ENCODE measurements around the gene NR4A1. TPM values are rescaled to one million over a fixed set of nuclear protein-coding genes. Genes with fewer than 3 reads are reported as not detected.

The NR4A1 gene
- total and polyA plus RNA-seq, 10 of the 15 experiments (the other 5 are each of a cell fraction or from before 2014, with no cell fraction given), result 0.05 to 7.9 (median 2.2) TPM; not detected in 1

DNA sequence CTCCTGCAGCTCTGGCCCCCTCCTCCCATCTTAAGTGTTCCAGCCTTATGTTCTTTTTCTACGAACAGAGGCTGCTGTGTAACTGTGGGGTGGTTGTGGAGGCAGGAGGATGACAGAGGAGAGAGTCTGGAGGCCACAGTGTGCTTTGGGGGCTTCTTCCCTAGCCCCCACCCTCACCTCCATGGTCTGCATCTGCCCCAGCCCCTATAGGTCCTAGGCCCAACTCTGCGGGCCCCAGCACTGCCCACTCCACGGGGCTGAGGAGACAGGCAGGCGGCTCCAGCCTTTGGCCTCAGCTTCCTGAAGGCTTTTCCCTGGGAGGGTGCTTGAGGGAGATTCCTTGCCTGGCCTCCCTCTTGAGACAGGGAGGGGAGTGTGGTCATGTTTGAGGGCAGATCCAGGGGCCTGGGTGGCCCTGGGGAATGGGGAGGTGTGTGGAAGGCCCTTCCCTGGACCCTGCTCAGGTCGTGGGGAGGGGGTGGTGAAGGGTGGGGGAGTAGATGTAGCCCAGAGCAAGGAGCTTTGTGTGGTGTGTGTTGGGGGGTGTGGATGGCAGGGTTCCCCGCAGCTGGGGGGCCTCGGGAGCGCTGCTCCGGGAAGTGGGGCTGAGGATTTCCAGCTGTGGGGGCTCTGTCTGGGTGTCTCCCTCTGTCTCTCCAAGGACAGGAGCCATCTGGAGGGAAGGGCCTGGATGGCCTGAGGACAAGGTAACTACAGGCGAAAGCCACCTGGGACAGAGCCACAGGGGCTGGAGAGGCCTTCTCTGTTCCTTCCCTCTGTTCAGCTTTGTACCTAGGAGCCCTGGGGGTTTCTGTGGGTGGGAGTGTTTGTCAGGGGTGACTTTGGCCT is 29.4 kb downstream of the NR4A1 start (continued):
- TF ChIP-seq, protein P1, sequence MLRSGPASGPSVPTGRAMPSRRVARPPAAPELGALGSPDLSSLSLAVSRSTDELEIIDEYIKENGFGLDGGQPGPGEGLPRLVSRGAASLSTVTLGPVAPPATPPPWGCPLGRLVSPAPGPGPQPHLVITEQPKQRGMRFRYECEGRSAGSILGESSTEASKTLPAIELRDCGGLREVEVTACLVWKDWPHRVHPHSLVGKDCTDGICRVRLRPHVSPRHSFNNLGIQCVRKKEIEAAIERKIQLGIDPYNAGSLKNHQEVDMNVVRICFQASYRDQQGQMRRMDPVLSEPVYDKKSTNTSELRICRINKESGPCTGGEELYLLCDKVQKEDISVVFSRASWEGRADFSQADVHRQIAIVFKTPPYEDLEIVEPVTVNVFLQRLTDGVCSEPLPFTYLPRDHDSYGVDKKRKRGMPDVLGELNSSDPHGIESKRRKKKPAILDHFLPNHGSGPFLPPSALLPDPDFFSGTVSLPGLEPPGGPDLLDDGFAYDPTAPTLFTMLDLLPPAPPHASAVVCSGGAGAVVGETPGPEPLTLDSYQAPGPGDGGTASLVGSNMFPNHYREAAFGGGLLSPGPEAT (IDR thresholded peaks at IDR 0.05; ENCODE audit: low read depth), result no peak
- TF ChIP-seq, protein P2, sequence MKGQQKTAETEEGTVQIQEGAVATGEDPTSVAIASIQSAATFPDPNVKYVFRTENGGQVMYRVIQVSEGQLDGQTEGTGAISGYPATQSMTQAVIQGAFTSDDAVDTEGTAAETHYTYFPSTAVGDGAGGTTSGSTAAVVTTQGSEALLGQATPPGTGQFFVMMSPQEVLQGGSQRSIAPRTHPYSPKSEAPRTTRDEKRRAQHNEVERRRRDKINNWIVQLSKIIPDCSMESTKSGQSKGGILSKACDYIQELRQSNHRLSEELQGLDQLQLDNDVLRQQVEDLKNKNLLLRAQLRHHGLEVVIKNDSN (IDR thresholded peaks at IDR 0.05; ENCODE audit: borderline replicate concordance, extremely low read length, insufficient read depth, low read depth, low read length), result no peak
- TF ChIP-seq, protein P3, sequence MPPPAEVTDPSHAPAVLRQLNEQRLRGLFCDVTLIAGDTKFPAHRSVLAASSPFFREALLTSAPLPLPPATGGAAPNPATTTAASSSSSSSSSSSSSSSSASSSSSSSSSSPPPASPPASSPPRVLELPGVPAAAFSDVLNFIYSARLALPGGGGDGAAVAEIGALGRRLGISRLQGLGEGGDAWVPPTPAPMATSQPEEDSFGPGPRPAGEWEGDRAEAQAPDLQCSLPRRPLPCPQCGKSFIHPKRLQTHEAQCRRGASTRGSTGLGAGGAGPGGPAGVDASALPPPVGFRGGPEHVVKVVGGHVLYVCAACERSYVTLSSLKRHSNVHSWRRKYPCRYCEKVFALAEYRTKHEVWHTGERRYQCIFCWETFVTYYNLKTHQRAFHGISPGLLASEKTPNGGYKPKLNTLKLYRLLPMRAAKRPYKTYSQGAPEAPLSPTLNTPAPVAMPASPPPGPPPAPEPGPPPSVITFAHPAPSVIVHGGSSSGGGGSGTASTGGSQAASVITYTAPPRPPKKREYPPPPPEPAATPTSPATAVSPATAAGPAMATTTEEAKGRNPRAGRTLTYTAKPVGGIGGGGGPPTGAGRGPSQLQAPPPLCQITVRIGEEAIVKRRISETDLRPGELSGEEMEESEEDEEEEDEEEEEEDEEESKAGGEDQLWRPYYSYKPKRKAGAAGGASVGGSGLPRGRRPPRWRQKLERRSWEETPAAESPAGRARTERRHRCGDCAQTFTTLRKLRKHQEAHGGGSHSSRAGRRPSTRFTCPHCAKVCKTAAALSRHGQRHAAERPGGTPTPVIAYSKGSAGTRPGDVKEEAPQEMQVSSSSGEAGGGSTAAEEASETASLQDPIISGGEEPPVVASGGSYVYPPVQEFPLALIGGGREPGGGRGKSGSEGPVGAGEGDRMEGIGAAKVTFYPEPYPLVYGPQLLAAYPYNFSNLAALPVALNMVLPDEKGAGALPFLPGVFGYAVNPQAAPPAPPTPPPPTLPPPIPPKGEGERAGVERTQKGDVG (CRISPR knock-in tag; IDR thresholded peaks at IDR 0.05), result no peak
- TF ChIP-seq EED (IDR thresholded peaks at IDR 0.05; ENCODE audit: low read depth) (no peak), POLR2AphosphoS5 (IDR thresholded peaks at IDR 0.05; ENCODE audit: low read length) (no peak)
- TF ChIP-seq, protein P4, sequence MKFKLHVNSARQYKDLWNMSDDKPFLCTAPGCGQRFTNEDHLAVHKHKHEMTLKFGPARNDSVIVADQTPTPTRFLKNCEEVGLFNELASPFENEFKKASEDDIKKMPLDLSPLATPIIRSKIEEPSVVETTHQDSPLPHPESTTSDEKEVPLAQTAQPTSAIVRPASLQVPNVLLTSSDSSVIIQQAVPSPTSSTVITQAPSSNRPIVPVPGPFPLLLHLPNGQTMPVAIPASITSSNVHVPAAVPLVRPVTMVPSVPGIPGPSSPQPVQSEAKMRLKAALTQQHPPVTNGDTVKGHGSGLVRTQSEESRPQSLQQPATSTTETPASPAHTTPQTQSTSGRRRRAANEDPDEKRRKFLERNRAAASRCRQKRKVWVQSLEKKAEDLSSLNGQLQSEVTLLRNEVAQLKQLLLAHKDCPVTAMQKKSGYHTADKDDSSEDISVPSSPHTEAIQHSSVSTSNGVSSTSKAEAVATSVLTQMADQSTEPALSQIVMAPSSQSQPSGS (IDR thresholded peaks at IDR 0.05; ENCODE audit: low read length), result no peak
- TF ChIP-seq, protein P5, sequence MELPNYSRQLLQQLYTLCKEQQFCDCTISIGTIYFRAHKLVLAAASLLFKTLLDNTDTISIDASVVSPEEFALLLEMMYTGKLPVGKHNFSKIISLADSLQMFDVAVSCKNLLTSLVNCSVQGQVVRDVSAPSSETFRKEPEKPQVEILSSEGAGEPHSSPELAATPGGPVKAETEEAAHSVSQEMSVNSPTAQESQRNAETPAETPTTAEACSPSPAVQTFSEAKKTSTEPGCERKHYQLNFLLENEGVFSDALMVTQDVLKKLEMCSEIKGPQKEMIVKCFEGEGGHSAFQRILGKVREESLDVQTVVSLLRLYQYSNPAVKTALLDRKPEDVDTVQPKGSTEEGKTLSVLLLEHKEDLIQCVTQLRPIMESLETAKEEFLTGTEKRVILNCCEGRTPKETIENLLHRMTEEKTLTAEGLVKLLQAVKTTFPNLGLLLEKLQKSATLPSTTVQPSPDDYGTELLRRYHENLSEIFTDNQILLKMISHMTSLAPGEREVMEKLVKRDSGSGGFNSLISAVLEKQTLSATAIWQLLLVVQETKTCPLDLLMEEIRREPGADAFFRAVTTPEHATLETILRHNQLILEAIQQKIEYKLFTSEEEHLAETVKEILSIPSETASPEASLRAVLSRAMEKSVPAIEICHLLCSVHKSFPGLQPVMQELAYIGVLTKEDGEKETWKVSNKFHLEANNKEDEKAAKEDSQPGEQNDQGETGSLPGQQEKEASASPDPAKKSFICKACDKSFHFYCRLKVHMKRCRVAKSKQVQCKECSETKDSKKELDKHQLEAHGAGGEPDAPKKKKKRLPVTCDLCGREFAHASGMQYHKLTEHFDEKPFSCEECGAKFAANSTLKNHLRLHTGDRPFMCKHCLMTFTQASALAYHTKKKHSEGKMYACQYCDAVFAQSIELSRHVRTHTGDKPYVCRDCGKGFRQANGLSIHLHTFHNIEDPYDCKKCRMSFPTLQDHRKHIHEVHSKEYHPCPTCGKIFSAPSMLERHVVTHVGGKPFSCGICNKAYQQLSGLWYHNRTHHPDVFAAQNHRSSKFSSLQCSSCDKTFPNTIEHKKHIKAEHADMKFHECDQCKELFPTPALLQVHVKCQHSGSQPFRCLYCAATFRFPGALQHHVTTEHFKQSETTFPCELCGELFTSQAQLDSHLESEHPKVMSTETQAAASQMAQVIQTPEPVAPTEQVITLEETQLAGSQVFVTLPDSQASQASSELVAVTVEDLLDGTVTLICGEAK (IDR thresholded peaks at IDR 0.05; ENCODE audit: borderline replicate concordance), result no peak
- TF ChIP-seq, protein P6, sequence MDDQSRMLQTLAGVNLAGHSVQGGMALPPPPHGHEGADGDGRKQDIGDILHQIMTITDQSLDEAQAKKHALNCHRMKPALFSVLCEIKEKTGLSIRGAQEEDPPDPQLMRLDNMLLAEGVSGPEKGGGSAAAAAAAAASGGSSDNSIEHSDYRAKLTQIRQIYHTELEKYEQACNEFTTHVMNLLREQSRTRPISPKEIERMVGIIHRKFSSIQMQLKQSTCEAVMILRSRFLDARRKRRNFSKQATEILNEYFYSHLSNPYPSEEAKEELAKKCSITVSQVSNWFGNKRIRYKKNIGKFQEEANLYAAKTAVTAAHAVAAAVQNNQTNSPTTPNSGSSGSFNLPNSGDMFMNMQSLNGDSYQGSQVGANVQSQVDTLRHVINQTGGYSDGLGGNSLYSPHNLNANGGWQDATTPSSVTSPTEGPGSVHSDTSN (IDR thresholded peaks at IDR 0.05; ENCODE audit: insufficient replicate concordance, low read depth, low read length), result no peak
